ENCODE results near the gene TUBGCP4. TPM values are rescaled to one million over a fixed set of nuclear protein-coding genes. Genes with fewer than 3 reads are reported as not detected.
A peak's percentile ranks its signal among the peaks of the same experiment; 100 is the strongest.
"Not testable (repeated sequence)": the region's sequence is repeated elsewhere in the genome, so short reads cannot be mapped to it uniquely, and the experiment has no call there.

The TUBGCP4 gene
- total RNA-seq, 4 donors from 2014 or later: 11.3 to 26.0 (median 14.2) TPM

DNA sequence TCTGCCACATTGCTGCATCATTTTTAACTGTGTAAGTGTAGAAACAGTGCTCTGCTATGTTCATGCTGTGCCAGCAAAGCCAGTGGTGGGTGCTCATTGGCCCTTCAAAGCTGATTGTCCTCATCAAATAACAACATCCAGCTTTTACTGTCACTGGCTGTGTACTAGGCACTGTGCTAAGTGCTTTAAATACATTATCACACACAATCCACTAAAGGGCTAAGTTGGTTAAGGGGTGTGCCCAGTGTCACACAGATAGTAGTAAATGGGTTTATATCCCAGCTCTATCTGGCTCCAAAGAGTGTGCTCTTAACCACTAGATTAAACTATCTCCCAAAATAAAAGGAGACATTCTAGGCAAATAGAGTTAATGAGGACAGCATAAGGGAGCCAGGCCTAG lies 7.7 kb downstream of the TUBGCP4 start:
- Histone ChIP-seq H3K36me3 (peaks cover 0 to 67% of the 10 kb centered on the region in 2 donors), H3K27me3 (no peaks in the 10 kb centered on the region), H3K27ac (no peak overlapping the region), H3K4me1 (peaks cover 0 to 12% (median 0%) of the 10 kb centered on the region in 3 donors), H3K9me3 (no peaks in the 10 kb centered on the region), H3K4me3 (no peak overlapping the region)
- no peak for ATAC-seq
- no peak for TF ChIP-seq EP300 (IDR thresholded peaks at IDR 0.05)
- TF ChIP-seq POLR2AphosphoS5 (IDR thresholded peaks at IDR 0.05): no peak
- TF ChIP-seq POLR2A (IDR thresholded peaks at IDR 0.05): no peak

DNA sequence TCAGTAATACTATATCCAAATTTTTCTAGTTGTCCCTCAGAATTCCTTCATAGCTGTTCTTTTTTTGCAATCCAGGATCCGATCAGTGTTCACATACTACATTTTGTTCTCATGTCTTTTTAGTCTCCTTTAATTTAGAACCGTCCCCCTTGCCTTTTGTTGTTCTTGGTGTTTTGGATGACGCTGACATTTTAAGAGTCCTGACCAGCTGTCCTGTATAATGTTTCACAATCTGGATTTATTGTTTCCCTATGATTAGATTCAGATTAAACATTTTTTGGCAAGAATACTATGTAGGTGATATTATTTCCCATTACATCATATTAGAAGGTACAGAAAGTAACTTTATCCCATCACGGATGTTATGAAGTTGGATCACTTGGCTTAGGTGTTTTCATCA lies 11.4 kb downstream of the TUBGCP4 start:
- no peaks in the 10 kb centered on the region for H3K27me3 ChIP-seq
- ATAC-seq: no peak
- no peak overlapping the region for H3K4me3 ChIP-seq
- no peaks in the 10 kb centered on the region for H3K9me3 ChIP-seq
- peak overlapping the region in 1 of 4 donors; percentile 9 for H3K27ac ChIP-seq
- peaks cover 0 to 93% of the 10 kb centered on the region in 2 donors for H3K36me3 ChIP-seq
- H3K4me1 ChIP-seq: peaks cover 0 to 13% (median 0%) of the 10 kb centered on the region in 3 donors
- 85 to 88% methylated on average over 3 to 4 of the region's 4 CpGs for WGBS, 2 donors (ENCODE audit: low coverage in 1 of 2)
- TF ChIP-seq POLR2AphosphoS5 (IDR thresholded peaks at IDR 0.05) (no peak), EP300 (IDR thresholded peaks at IDR 0.05) (no peak), POLR2A (IDR thresholded peaks at IDR 0.05) (no peak)
- TF ChIP-seq, protein P1, sequence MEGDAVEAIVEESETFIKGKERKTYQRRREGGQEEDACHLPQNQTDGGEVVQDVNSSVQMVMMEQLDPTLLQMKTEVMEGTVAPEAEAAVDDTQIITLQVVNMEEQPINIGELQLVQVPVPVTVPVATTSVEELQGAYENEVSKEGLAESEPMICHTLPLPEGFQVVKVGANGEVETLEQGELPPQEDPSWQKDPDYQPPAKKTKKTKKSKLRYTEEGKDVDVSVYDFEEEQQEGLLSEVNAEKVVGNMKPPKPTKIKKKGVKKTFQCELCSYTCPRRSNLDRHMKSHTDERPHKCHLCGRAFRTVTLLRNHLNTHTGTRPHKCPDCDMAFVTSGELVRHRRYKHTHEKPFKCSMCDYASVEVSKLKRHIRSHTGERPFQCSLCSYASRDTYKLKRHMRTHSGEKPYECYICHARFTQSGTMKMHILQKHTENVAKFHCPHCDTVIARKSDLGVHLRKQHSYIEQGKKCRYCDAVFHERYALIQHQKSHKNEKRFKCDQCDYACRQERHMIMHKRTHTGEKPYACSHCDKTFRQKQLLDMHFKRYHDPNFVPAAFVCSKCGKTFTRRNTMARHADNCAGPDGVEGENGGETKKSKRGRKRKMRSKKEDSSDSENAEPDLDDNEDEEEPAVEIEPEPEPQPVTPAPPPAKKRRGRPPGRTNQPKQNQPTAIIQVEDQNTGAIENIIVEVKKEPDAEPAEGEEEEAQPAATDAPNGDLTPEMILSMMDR (IDR thresholded peaks at IDR 0.05): no peak

DNA sequence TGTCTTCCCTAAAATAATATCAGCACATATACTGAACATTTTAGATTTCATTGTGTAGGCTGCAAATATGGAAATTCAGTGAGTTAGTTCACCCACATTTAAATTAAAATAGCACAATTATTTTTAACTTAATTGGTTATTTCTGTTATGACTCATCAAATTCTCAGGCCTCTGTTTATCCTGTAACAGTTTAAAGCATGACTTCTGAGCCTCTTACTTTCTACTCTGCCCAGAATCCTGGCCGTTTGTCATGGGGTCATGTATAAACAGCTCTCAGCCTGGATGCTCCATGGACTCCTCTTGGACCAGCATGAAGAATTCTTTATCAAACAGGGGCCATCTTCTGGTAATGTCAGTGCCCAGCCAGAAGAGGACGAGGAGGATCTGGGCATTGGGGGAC lies 12.2 kb downstream of the TUBGCP4 start:
- H3K9me3 ChIP-seq: no peaks in the 10 kb centered on the region
- TF ChIP-seq, protein P1 (IDR thresholded peaks at IDR 0.05): no peak
- TF ChIP-seq POLR2A (IDR thresholded peaks at IDR 0.05): no peak
- no peak for TF ChIP-seq EP300 (IDR thresholded peaks at IDR 0.05)
- no peak for TF ChIP-seq POLR2AphosphoS5 (IDR thresholded peaks at IDR 0.05)
- H3K27me3 ChIP-seq: no peaks in the 10 kb centered on the region
- no peak overlapping the region for H3K4me3 ChIP-seq
- H3K36me3 ChIP-seq: peaks cover 0 to 95% of the 10 kb centered on the region in 2 donors
- peak overlapping the region in 1 of 4 donors; percentile 9 for H3K27ac ChIP-seq
- peaks cover 0 to 13% (median 0%) of the 10 kb centered on the region in 3 donors for H3K4me1 ChIP-seq
- WGBS, 2 donors (ENCODE audit: low coverage in 1 of 2): 17 to 18% methylated on average over 1 of the region's 2 CpGs
- no peak for ATAC-seq

DNA sequence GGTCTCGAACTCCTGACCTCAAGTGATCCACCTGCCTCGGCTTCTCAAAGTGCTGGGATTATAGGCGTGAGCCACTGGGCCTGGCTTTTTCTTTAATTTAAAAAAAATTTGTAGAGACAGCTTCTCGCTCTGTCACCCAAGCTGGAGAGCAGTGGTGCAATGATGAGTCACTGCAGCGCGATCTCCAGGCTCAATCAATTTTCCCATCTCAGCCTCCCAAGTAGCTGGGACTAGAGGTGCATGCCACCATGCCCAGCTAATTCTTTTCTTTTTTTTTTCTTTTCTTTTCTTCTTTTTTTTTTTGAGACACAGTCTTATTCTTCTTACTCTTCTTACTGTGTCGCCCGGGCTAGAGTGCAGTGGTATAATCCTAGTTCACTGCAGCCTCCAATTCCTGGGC lies 19.8 kb downstream of the TUBGCP4 start:
- no peak overlapping the region for H3K4me3 ChIP-seq
- no peak overlapping the region for H3K27ac ChIP-seq
- WGBS, 2 donors (ENCODE audit: low coverage in 1 of 2): 92 to 97% methylated on average over 6 to 7 of the region's 8 CpGs
- no peaks in the 10 kb centered on the region for H3K4me1 ChIP-seq
- peaks cover 0 to 80% of the 10 kb centered on the region in 2 donors for H3K36me3 ChIP-seq
- no peaks in the 10 kb centered on the region for H3K9me3 ChIP-seq
- H3K27me3 ChIP-seq: no peaks in the 10 kb centered on the region
- TF ChIP-seq, protein P1 (IDR thresholded peaks at IDR 0.05): no peak
- no peak for TF ChIP-seq POLR2AphosphoS5 (IDR thresholded peaks at IDR 0.05)
- no peak for TF ChIP-seq EP300 (IDR thresholded peaks at IDR 0.05)
- TF ChIP-seq POLR2A (IDR thresholded peaks at IDR 0.05): no peak
- ATAC-seq: no peak

DNA sequence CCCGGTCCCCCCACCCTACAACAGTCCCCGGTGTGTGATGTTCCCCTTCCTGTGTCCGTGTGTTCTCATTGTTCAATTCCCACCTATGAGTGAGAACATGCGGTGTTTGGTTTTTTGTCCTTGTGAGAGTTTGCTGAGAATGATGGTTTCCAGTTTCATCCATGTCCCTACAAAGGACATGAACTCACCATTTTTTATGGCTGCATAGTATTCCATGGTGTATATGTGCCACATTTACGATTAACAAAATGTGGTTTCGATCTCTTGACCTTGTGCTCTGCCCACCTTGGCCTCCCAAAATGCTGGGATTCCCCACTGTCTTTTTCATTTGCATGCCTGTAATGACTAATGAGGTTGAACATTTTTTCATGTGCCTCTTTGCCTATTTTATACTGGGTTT lies 22.7 kb downstream of the TUBGCP4 start:
- 90 to 93% methylated on average over 3 to 6 of the region's 6 CpGs for WGBS, 2 donors (ENCODE audit: low coverage in 1 of 2)
- not testable (repeated sequence) for H3K9me3 ChIP-seq, H3K4me1 ChIP-seq, H3K4me3 ChIP-seq, ATAC-seq, H3K27me3 ChIP-seq, H3K27ac ChIP-seq
- H3K36me3 ChIP-seq: peaks cover 0 to 80% of the 10 kb centered on the region in 2 donors

DNA sequence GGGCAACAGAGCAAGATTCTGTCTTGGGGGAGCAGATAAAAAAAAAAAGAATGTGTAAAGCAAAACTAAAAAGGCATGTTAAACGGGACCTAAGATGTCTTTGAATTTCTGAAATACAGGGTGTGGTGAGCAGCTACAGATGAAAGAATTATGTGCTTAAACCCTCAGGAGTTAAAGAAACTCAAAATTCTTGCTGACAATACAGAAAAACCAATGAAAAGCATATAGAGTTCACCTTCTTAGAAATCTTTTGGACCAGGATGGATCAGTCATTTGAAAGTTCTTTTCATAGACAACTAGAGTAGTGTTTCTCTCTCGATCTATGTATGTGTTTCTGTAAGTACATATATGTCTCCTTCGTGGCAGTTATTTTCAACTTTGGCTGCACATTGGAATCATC lies 31.4 kb downstream of the TUBGCP4 start:
- Histone ChIP-seq H3K9me3 (no peaks in the 10 kb centered on the region), H3K4me3 (no peak overlapping the region), H3K4me1 (no peaks in the 10 kb centered on the region), H3K27ac (no peak overlapping the region), H3K36me3 (peaks cover 0 to 100% of the 10 kb centered on the region in 2 donors), H3K27me3 (no peaks in the 10 kb centered on the region)
- TF ChIP-seq EP300 (IDR thresholded peaks at IDR 0.05) (no peak), POLR2A (IDR thresholded peaks at IDR 0.05) (no peak), POLR2AphosphoS5 (IDR thresholded peaks at IDR 0.05) (no peak)
- TF ChIP-seq, protein P1 (IDR thresholded peaks at IDR 0.05): no peak
- 78 to 93% methylated on average over 2 to 3 of the region's 3 CpGs for WGBS, 2 donors (ENCODE audit: low coverage in 1 of 2)
- no peak for ATAC-seq
